ENCODE results near the gene NPIPB8.
"Not testable (repeated sequence)": the region's sequence is repeated elsewhere in the genome, so short reads cannot be mapped to it uniquely, and the experiment has no call there.

NPIPB8 gene

GRCh38 chr16:28607116-28607623 lies 30.7 kb upstream of the NPIPB8 start:
- no peak for DNase-seq

- not testable (repeated sequence) for DNase-seq
Measured at GRCh38 chr16:28607681-28608495, 30.0 kb upstream of the NPIPB8 start.

GRCh38 chr16:28608496-28608808 lies 29.4 kb upstream of the NPIPB8 start:
- not testable (repeated sequence) for DNase-seq

- DNase-seq = not testable (repeated sequence)
Measured at GRCh38 chr16:28608867-28609596, 28.8 kb upstream of the NPIPB8 start.

- DNase-seq = no peak
Measured at GRCh38 chr16:28609631-28610594, 28.0 kb upstream of the NPIPB8 start, which contains the start of gene SULT1A1. TSS of gene SULT1A1 (minus strand) at chr16:28610044. CDS start at chr16:28608855, 1,189 bp downstream.

GRCh38 chr16:28610595-28611191 lies 27.2 kb upstream of the NPIPB8 start:
- DNase-seq = no peak

GRCh38 chr16:28612359-28613280 lies 25.2 kb upstream of the NPIPB8 start:
- DNase-seq = not testable (repeated sequence)

- not testable (repeated sequence) for DNase-seq
Measured at GRCh38 chr16:28613912-28614311, 24.0 kb upstream of the NPIPB8 start.

- DNase-seq = not testable (repeated sequence)
Measured at GRCh38 chr16:28614561-28614960, 23.3 kb upstream of the NPIPB8 start.

- peak; percentile 7 for DNase-seq
Measured at GRCh38 chr16:28615486-28616223, 22.2 kb upstream of the NPIPB8 start.

GRCh38 chr16:28616224-28616577 lies 21.7 kb upstream of the NPIPB8 start:
- DNase-seq = not testable (repeated sequence)

GRCh38 chr16:28616636-28617035 lies 21.2 kb upstream of the NPIPB8 start:
- no peak for DNase-seq

- DNase-seq = no peak
Measured at GRCh38 chr16:28617874-28618273, 20.0 kb upstream of the NPIPB8 start.

- not testable (repeated sequence) for DNase-seq
Measured at GRCh38 chr16:28620316-28620715, 17.5 kb upstream of the NPIPB8 start.

- DNase-seq = no peak
Measured at GRCh38 chr16:28621481-28622155, 16.2 kb upstream of the NPIPB8 start.

- not testable (repeated sequence) for DNase-seq
Measured at GRCh38 chr16:28622532-28623171, 15.2 kb upstream of the NPIPB8 start.

- DNase-seq = peak; percentile 68
Measured at GRCh38 chr16:28623172-28623711, 14.6 kb upstream of the NPIPB8 start.

GRCh38 chr16:28630905-28631304 lies 7.0 kb upstream of the NPIPB8 start:
- not testable (repeated sequence) for DNase-seq

Data from activated naive CD4-positive, alpha-beta T cell treated with Interleukin-2 at 50 U/mL for 16 hours (primary cell).